IMR-90 (cell line): ENCODE measurements around the gene GATA6. TPM values are rescaled to one million over a fixed set of nuclear protein-coding genes. Genes with fewer than 3 reads are reported as not detected.

Source experiments
- ATAC-seq: fragments of 200-7000 bp; cut with Tn5 transposase; 2 replicates; pipeline ENCODE4 v1.9.1; 2020; ENCODE audit warnings: low read depth, mild to moderate bottlenecking, moderate library complexity
- BruUV-seq: library from RNA; stranded (reverse); fragments of 400-500 nt; replicated peaks from 2 replicates; lab custom pipeline; 2021; lab: Mats Ljungman, UMichigan
- CTCF ChIA-PET: fragments of 300-600 bp; formaldehyde crosslinking; extraction: SDS; loops from one replicate; lab custom pipeline; 2021; ENCODE audit warnings: antibody characterized with exemption; lab: Yijun Ruan, JAX
- POLR2A ChIA-PET: fragments of 300-600 bp; sonication (Branson Sonifier 250); formaldehyde crosslinking; loops from one replicate; lab custom pipeline; 2022; ENCODE audit warnings: antibody characterized with exemption; ENCODE audit not compliant: unreplicated experiment; lab: Charles Lee
- DNase-seq: peaks from one replicate; pipeline ENCODE4 v3.0.0; 2013
- H2AFZ ChIP-seq: replicated peaks from 2 replicates; pipeline ENCODE3; 2013; ENCODE audit warnings: low read length, mild to moderate bottlenecking; ENCODE audit not compliant: poor library complexity
- H2AK5ac ChIP-seq: 2 replicates; pipeline ENCODE4 v1.6.1; 2013; ENCODE audit warnings: low read depth, low read length, inconsistent platforms
- H2AK9ac ChIP-seq: replicated peaks from 2 replicates; pipeline ENCODE3; 2013; ENCODE audit warnings: mild to moderate bottlenecking, low read depth, low read length, moderate library complexity; ENCODE audit not compliant: poor library complexity
- H2BK120ac ChIP-seq: 2 replicates; pipeline ENCODE4 v1.6.1; 2013; ENCODE audit warnings: low read depth, low read length, inconsistent platforms
- H2BK15ac ChIP-seq: 3 replicates; pipeline ENCODE4 v1.6.1; 2013; ENCODE audit warnings: low read depth, low read length, inconsistent platforms
- H2BK20ac ChIP-seq: 2 replicates; pipeline ENCODE4 v1.6.1; 2013; ENCODE audit warnings: low read depth, mild to moderate bottlenecking, inconsistent platforms, low read length, moderate library complexity
- H2BK5ac ChIP-seq: 2 replicates; pipeline ENCODE4 v1.6.1; 2013; ENCODE audit warnings: mild to moderate bottlenecking, low read depth, low read length, inconsistent platforms; ENCODE audit not compliant: poor library complexity, severe bottlenecking
- H3K14ac ChIP-seq: replicated peaks from 2 replicates; pipeline ENCODE4 v1.6.1; 2013; ENCODE audit warnings: low read depth, low read length, inconsistent platforms
- H3K18ac ChIP-seq: 2 replicates; pipeline ENCODE4 v1.6.1; 2013; ENCODE audit warnings: low read depth, low read length, control low read depth
- H3K23ac ChIP-seq: 2 replicates; pipeline ENCODE4 v1.6.1; 2013; ENCODE audit warnings: low read depth, low read length, inconsistent platforms
- H3K27ac ChIP-seq: 2 replicates; pipeline ENCODE4 v1.5.1; 2013; ENCODE audit warnings: mild to moderate bottlenecking, control low read depth, low read length; ENCODE audit not compliant: insufficient read depth
- H3K27me3 ChIP-seq: 2 replicates; pipeline ENCODE4 v1.6.1; 2013; ENCODE audit warnings: low read length; ENCODE audit not compliant: control insufficient read depth, insufficient read depth
- H3K36me3 ChIP-seq: 2 replicates; pipeline ENCODE4 v1.6.1; 2013; ENCODE audit warnings: low read length, mixed read lengths; ENCODE audit not compliant: control insufficient read depth, insufficient read depth
- H3K4ac ChIP-seq: 2 replicates; pipeline ENCODE4 v1.6.1; 2013; ENCODE audit warnings: low read depth, low read length, inconsistent platforms
- H3K4me1 ChIP-seq: 2 replicates; pipeline ENCODE4 v1.6.1; 2013; ENCODE audit warnings: low read length, mixed read lengths; ENCODE audit not compliant: control insufficient read depth, insufficient read depth
- H3K4me2 ChIP-seq: 2 replicates; pipeline ENCODE4 v1.6.1; 2013; ENCODE audit warnings: low read depth, mild to moderate bottlenecking, control low read depth, low read length, moderate library complexity
- H3K4me3 ChIP-seq: 2 replicates; pipeline ENCODE4 v1.5.1; 2013; ENCODE audit warnings: low read depth, mild to moderate bottlenecking, control low read depth, low read length, moderate library complexity; ENCODE audit not compliant: insufficient read depth
- H3K56ac ChIP-seq: 2 replicates; pipeline ENCODE4 v1.6.1; 2013; ENCODE audit warnings: low read length, inconsistent platforms; ENCODE audit not compliant: insufficient read depth; ENCODE audit errors: extremely low read depth
- H3K79me1 ChIP-seq, 2 experiments: 2 replicates each; pipeline ENCODE4 v1.6.1; 2013; ENCODE audit warnings: low read length in 2 of 2, inconsistent platforms in 1 of 2, low read depth in 1 of 2
- H3K9ac ChIP-seq: 2 replicates; pipeline ENCODE4 v1.6.1; 2013; ENCODE audit warnings: low read depth, low read length, control low read depth
- H3K9me1 ChIP-seq: 2 replicates; pipeline ENCODE4 v1.6.1; 2013; ENCODE audit warnings: low read length, inconsistent platforms; ENCODE audit not compliant: insufficient read depth
- H3K9me3 ChIP-seq: 2 replicates; pipeline ENCODE4 v1.6.1; 2013; ENCODE audit warnings: low read length; ENCODE audit not compliant: control insufficient read depth, insufficient read depth
- H4K20me1 ChIP-seq: 2 replicates; pipeline ENCODE4 v1.6.1; 2013; ENCODE audit warnings: low read length, inconsistent platforms; ENCODE audit not compliant: insufficient read depth
- H4K5ac ChIP-seq: 2 replicates; pipeline ENCODE4 v1.6.1; 2013; ENCODE audit warnings: mild to moderate bottlenecking, low read depth, low read length, control low read depth
- H4K8ac ChIP-seq, 2 experiments: 2 replicates each; pipeline ENCODE4 v1.6.1; 2013; ENCODE audit warnings: low read depth in 2 of 2, low read length in 2 of 2, control low read depth in 1 of 2, inconsistent platforms in 1 of 2
- H4K91ac ChIP-seq: 2 replicates; pipeline ENCODE4 v1.6.1; 2013; ENCODE audit warnings: low read depth, low read length, inconsistent platforms; ENCODE audit not compliant: insufficient read depth
- BHLHE40 ChIP-seq: fragments of 150-350 bp; IDR thresholded peaks from 2 replicates; pipeline ENCODE4 v1.6.1; 2016; ENCODE audit warnings: mild to moderate bottlenecking, low read depth, low read length
- CEBPB ChIP-seq: IDR thresholded peaks from 2 replicates; pipeline ENCODE4 v1.6.1; 2012; ENCODE audit warnings: low read depth, low read length, improper control_type of control experiment
- CHD1 ChIP-seq: IDR thresholded peaks from 2 replicates; pipeline ENCODE4 v1.6.1; 2012; ENCODE audit warnings: low read depth, low read length, improper control_type of control experiment
- CTCF ChIP-seq: conservative IDR thresholded peaks from 2 replicates; pipeline ENCODE4 v1.5.1; 2012; ENCODE audit warnings: mild to moderate bottlenecking, low read depth, low read length, improper control_type of control experiment
- ELK1 ChIP-seq: fragments of 150-350 bp; IDR thresholded peaks from 2 replicates; pipeline ENCODE4 v1.6.1; 2016; ENCODE audit warnings: low read depth, mild to moderate bottlenecking, low read length, moderate library complexity, borderline replicate concordance
- FOS ChIP-seq: fragments of 150-350 bp; IDR thresholded peaks from 2 replicates; pipeline ENCODE4 v1.6.1; 2016; ENCODE audit warnings: low read depth, low read length
- MAFK ChIP-seq: IDR thresholded peaks from 2 replicates; pipeline ENCODE4 v1.6.1; 2012; ENCODE audit warnings: low read depth, low read length, improper control_type of control experiment
- MAZ ChIP-seq: IDR thresholded peaks from 2 replicates; pipeline ENCODE4 v1.6.1; 2012; ENCODE audit warnings: low read depth, mild to moderate bottlenecking, low read length, improper control_type of control experiment, moderate library complexity, borderline replicate concordance
- MXI1 ChIP-seq: IDR thresholded peaks from 2 replicates; pipeline ENCODE4 v1.6.1; 2012; ENCODE audit warnings: low read depth, mild to moderate bottlenecking, low read length, moderate library complexity, borderline replicate concordance
- NFE2L2 ChIP-seq: fragments of 150-350 bp; IDR thresholded peaks from 2 replicates; pipeline ENCODE4 v1.6.1; 2016; ENCODE audit warnings: low read depth, mild to moderate bottlenecking, low read length
- POLR2A ChIP-seq: IDR thresholded peaks from 2 replicates; pipeline ENCODE4 v1.6.1; 2012; ENCODE audit warnings: mild to moderate bottlenecking, low read depth, low read length
- RAD21 ChIP-seq: IDR thresholded peaks from 2 replicates; pipeline ENCODE4 v1.6.1; 2012; ENCODE audit warnings: low read length, improper control_type of control experiment
- RCOR1 ChIP-seq: IDR thresholded peaks from 2 replicates; pipeline ENCODE4 v1.6.1; 2012; ENCODE audit warnings: mild to moderate bottlenecking, low read length, improper control_type of control experiment; ENCODE audit not compliant: insufficient replicate concordance
- RFX5 ChIP-seq: IDR thresholded peaks from 2 replicates; pipeline ENCODE4 v1.8.0; 2012; ENCODE audit warnings: low read depth, mild to moderate bottlenecking, low read length, moderate library complexity
- SMC3 ChIP-seq: fragments of 150-350 bp; IDR thresholded peaks from 2 replicates; pipeline ENCODE4 v1.6.1; 2016; ENCODE audit warnings: low read depth, mild to moderate bottlenecking, antibody characterized with exemption, low read length, moderate library complexity
- USF2 ChIP-seq: fragments of 150-350 bp; IDR thresholded peaks from 2 replicates; pipeline ENCODE4 v1.6.1; 2017; ENCODE audit warnings: mild to moderate bottlenecking, antibody characterized with exemption, low read length, low read depth
- WGBS, 2 experiments: methylation state at CpG; one replicate each; pipeline versions ENCODE4 v1.1.5 to v1.1.7; 2013; ENCODE audit warnings: missing lambda C conversion rate in 2 of 2; ENCODE audit not compliant: insufficient read length in 1 of 2; ENCODE audit errors: extremely low coverage in 2 of 2; 5-methylcytosine and 5-hydroxymethylcytosine counted together
- dilution Hi-C: fragments of 300-500 bp; cut with HindIII; formaldehyde crosslinking; loops from one replicate; pipeline ENCODE4 v1.14.3; 2018; ENCODE audit warnings: low sequenced_read_pairs; ENCODE audit not compliant: unreplicated experiment
- in situ Hi-C: fragments of 300-500 bp; cut with MboI; formaldehyde crosslinking; loops from 3 replicates; pipeline ENCODE4 v1.14.3; 2019; ENCODE audit warnings: low sequenced_read_pairs, inconsistent platforms, mixed read lengths
- intact Hi-C: fragments of 100-400 bp; cut with micrococcal nuclease; formaldehyde crosslinking; loops from 2 replicates; pipeline ENCODE4 v1.10.0; 2022
- polyA plus RNA-seq, 3 experiments: library from polyadenylated mRNA; depleted of rRNA; stranded (reverse); fragments of >200 nt; gene quantifications; 2 replicates each; pipeline ENCODE4 v1.2.3, GENCODE V29; 2012; ENCODE audit warnings: low replicate concordance in 1 of 3
- total RNA-seq: library from RNA; depleted of rRNA; stranded (reverse); fragments of >200 nt; gene quantifications from 2 replicates; pipeline ENCODE4 v1.2.3, GENCODE V29; 2012

Gene GATA6
- total and polyA plus RNA-seq, 2 of the 4 experiments (the other 2 are of a cell fraction): 2.5 to 4.0 TPM

- in situ Hi-C loops: no loop called here
- Histone ChIP-seq H3K14ac (no peak overlapping the region), H3K79me1 (no peaks in the 10 kb centered on the region), H3K18ac (no peak overlapping the region), H4K5ac (no peak overlapping the region), H2BK20ac (no peak overlapping the region), H3K23ac (no peak overlapping the region), H4K8ac (no peak overlapping the region), H2AK5ac (no peak overlapping the region), H3K36me3 (no peaks in the 10 kb centered on the region), H3K4ac (no peak overlapping the region), H2BK5ac (no peak overlapping the region), H2AFZ (no peak overlapping the region), H4K91ac (no peak overlapping the region), H4K20me1 (no peaks in the 10 kb centered on the region), H2AK9ac (no peak overlapping the region), H3K4me3 (no peak overlapping the region), H3K9ac (no peak overlapping the region), H3K9me1 (0 out of 2 replicates have a peak, but pooled peaks cover 2% of the 10 kb centered on the region), H3K56ac (no peak overlapping the region), H3K4me1 (no peaks in the 10 kb centered on the region), H3K9me3 (no peaks in the 10 kb centered on the region), H3K27me3 (peaks cover 32% of the 10 kb centered on the region), H2BK15ac (no peak overlapping the region), H3K4me2 (no peak overlapping the region), H2BK120ac (no peak overlapping the region), H3K27ac (no peak overlapping the region)
- intact Hi-C loops: no loop called here
- no CpG with 5 or more reads among the region's 8 CpGs for WGBS, 2 experiments
- ATAC-seq: no peak
- no peak for TF ChIP-seq SMC3
- no peak for TF ChIP-seq POLR2A
- no peak for TF ChIP-seq RAD21
- TF ChIP-seq FOS: no peak
- TF ChIP-seq MXI1: no peak
- no peak for TF ChIP-seq CHD1
- TF ChIP-seq BHLHE40: no peak
- no peak for TF ChIP-seq RFX5
- no peak for TF ChIP-seq NFE2L2
- no peak for TF ChIP-seq MAZ
- TF ChIP-seq MAFK: no peak
- no peak for TF ChIP-seq RCOR1
- no peak for TF ChIP-seq CTCF
- no peak for TF ChIP-seq ELK1
- no peak for TF ChIP-seq USF2
- no peak for TF ChIP-seq CEBPB
- no peak for DNase-seq
- dilution Hi-C loops: no loop called here
- ChIA-PET CTCF (no interaction called here), POLR2A (no interaction called here)
- BruUV-seq: no TSS peak
Measured at GRCh38 chr18:22250591-22250996, 81.2 kb downstream of the GATA6 start.
